H1 (cell line): Measurements from ENCODE around the gene FMNL2. TPM values are rescaled to one million over a fixed set of nuclear protein-coding genes. Genes with fewer than 3 reads are reported as not detected.

Source experiments
- CTCF ChIA-PET: fragments of 300-600 bp; sonication (Branson Sonifier 250); formaldehyde crosslinking; loops from one replicate; lab custom pipeline; 2021; ENCODE audit not compliant: partially characterized antibody; lab: Charles Lee
- POLR2A ChIA-PET: fragments of 300-600 bp; sonication (Branson Sonifier 250); formaldehyde crosslinking; loops from one replicate; lab custom pipeline; 2021; ENCODE audit warnings: inconsistent platforms; ENCODE audit not compliant: partially characterized antibody; lab: Charles Lee
- DNase-seq, 2 experiments: peaks; one replicate each; pipeline versions ENCODE4 v3.0.0 to v3.0.0-alpha.2; 2010 to 2022; ENCODE audit warnings: low spot score in 2 of 2, low read depth in 1 of 2, mixed read lengths in 1 of 2
- FAIRE-seq: peaks from 2 replicates; lab custom pipeline; 2011; peaks lifted over from hg19 to GRCh38; lab: Jason Lieb, UNC
- H2AFZ ChIP-seq: 2 replicates; pipeline ENCODE4 v1.8.1; 2012; ENCODE audit warnings: low read length, inconsistent platforms
- H2AK5ac ChIP-seq: 2 replicates; pipeline ENCODE4 v1.6.1; 2013; ENCODE audit warnings: low read depth, low read length
- H2BK120ac ChIP-seq: replicated peaks from 2 replicates; pipeline ENCODE3; 2013; ENCODE audit warnings: low read depth, low read length, inconsistent platforms
- H2BK12ac ChIP-seq: 2 replicates; pipeline ENCODE4 v1.6.1; 2013; ENCODE audit warnings: low read depth, low read length
- H2BK15ac ChIP-seq: 2 replicates; pipeline ENCODE4 v1.6.1; 2013; ENCODE audit warnings: low read length
- H2BK20ac ChIP-seq: 2 replicates; pipeline ENCODE4 v1.6.1; 2013; ENCODE audit warnings: low read length
- H2BK5ac ChIP-seq: 2 replicates; pipeline ENCODE4 v1.6.1; 2013; ENCODE audit warnings: low read depth, low read length
- H3K14ac ChIP-seq: 2 replicates; pipeline ENCODE4 v1.6.1; 2013; ENCODE audit warnings: inconsistent platforms; ENCODE audit not compliant: insufficient read length
- H3K18ac ChIP-seq: 2 replicates; pipeline ENCODE4 v1.6.1; 2013; ENCODE audit warnings: low read length; ENCODE audit errors: extremely low read depth
- H3K23ac ChIP-seq: 2 replicates; pipeline ENCODE4 v1.6.1; 2013; ENCODE audit warnings: inconsistent platforms; ENCODE audit not compliant: insufficient read length
- H3K23me2 ChIP-seq: 2 replicates; pipeline ENCODE4 v1.6.1; 2013; ENCODE audit warnings: low read depth, low read length
- H3K27ac ChIP-seq: 2 replicates; pipeline ENCODE4 v1.6.1; 2011; ENCODE audit warnings: low read depth, low read length, inconsistent platforms
- H3K27me3 ChIP-seq, 4 experiments: replicated peaks in 1 of 4; 1 replicate in 1 of 4; 2 replicates in 3 of 4; pipeline versions ENCODE4 v1.6.1 to v1.8.1; 2011 to 2013; ENCODE audit warnings: low read length in 3 of 4, mild to moderate bottlenecking in 3 of 4, inconsistent platforms in 2 of 4, mixed read lengths in 2 of 4, moderate library complexity in 1 of 4; ENCODE audit not compliant: control insufficient read depth in 3 of 4, insufficient read depth in 3 of 4; ENCODE audit errors: extremely low read depth in 1 of 4
- H3K36me3 ChIP-seq, 4 experiments: 2 replicates each; pipeline versions ENCODE4 v1.6.1 to v1.8.1; 2011 to 2013; ENCODE audit warnings: mild to moderate bottlenecking in 4 of 4, low read length in 3 of 4, moderate library complexity in 2 of 4, control low read depth in 1 of 4, inconsistent platforms in 1 of 4; ENCODE audit not compliant: insufficient read depth in 4 of 4, control insufficient read depth in 2 of 4
- H3K4ac ChIP-seq: replicated peaks from 2 replicates; pipeline ENCODE3; 2013; ENCODE audit warnings: low read length, low read depth, mixed read lengths, inconsistent platforms; ENCODE audit not compliant: insufficient read length
- H3K4me1 ChIP-seq, 4 experiments: replicated peaks in 1 of 4; 1 replicate in 1 of 4; 2 replicates in 3 of 4; pipeline versions ENCODE4 v1.6.1 to v1.8.1; 2011 to 2013; ENCODE audit warnings: low read length in 3 of 4, inconsistent platforms in 2 of 4, mixed read lengths in 1 of 4; ENCODE audit not compliant: insufficient read depth in 4 of 4, control insufficient read depth in 3 of 4
- H3K4me2 ChIP-seq, 2 experiments: 2 replicates each; pipeline versions ENCODE4 v1.6.1 to v1.8.1; 2011 to 2013; ENCODE audit warnings: low read depth in 2 of 2, low read length in 2 of 2, control low read depth in 1 of 2, inconsistent platforms in 1 of 2, mild to moderate bottlenecking in 1 of 2; ENCODE audit not compliant: insufficient read depth in 1 of 2
- H3K4me3 ChIP-seq, 4 experiments: fragments of 200-600, 300-600 bp in 1 of 4; sonication (generic), shearing (Covaris generic), sonication (Bioruptor Twin) in 1 of 4; 2 replicates each; pipeline versions ENCODE4 v1.5.1 to v1.8.1; 2011 to 2016; ENCODE audit warnings: low read length in 4 of 4, low read depth in 3 of 4, control low read depth in 2 of 4, inconsistent platforms in 2 of 4, mild to moderate bottlenecking in 2 of 4, mixed read lengths in 1 of 4, moderate library complexity in 1 of 4; ENCODE audit not compliant: insufficient read depth in 2 of 4; ENCODE audit errors: extremely low read depth in 1 of 4
- H3K56ac ChIP-seq: replicated peaks from 2 replicates; pipeline ENCODE3; 2013; ENCODE audit warnings: low read depth, mild to moderate bottlenecking, mixed read lengths, low read length, inconsistent platforms; ENCODE audit not compliant: insufficient read length
- H3K79me1 ChIP-seq: 2 replicates; pipeline ENCODE4 v1.6.1; 2013; ENCODE audit warnings: low read depth, low read length, control low read depth
- H3K79me2 ChIP-seq, 2 experiments: 2 replicates each; pipeline versions ENCODE4 v1.6.1 to v1.8.1; 2012 to 2013; ENCODE audit warnings: low read length in 2 of 2, mild to moderate bottlenecking in 2 of 2, inconsistent platforms in 1 of 2; ENCODE audit not compliant: insufficient read depth in 2 of 2, control insufficient read depth in 1 of 2
- H3K9ac ChIP-seq, 4 experiments: replicated peaks in 1 of 4; 1 replicate in 1 of 4; 2 replicates in 3 of 4; pipeline versions ENCODE4 v1.6.1 to v1.8.1; 2011 to 2013; ENCODE audit warnings: low read depth in 3 of 4, low read length in 3 of 4, control low read depth in 2 of 4, mild to moderate bottlenecking in 2 of 4, moderate library complexity in 2 of 4, inconsistent platforms in 1 of 4; ENCODE audit errors: extremely low read depth in 1 of 4
- H3K9me3 ChIP-seq, 2 experiments: 2 replicates each; pipeline versions ENCODE4 v1.6.1 to v1.8.1; 2012 to 2013; ENCODE audit warnings: mild to moderate bottlenecking in 2 of 2, moderate library complexity in 2 of 2, control low read depth in 1 of 2, inconsistent platforms in 1 of 2, low read depth in 1 of 2, low read length in 1 of 2, mixed read lengths in 1 of 2; ENCODE audit not compliant: insufficient read depth in 2 of 2
- H4K20me1 ChIP-seq, 2 experiments: replicated peaks in 1 of 2; 2 replicates each; pipeline versions ENCODE3 to v1.8.1; 2011 to 2013; ENCODE audit warnings: inconsistent platforms in 2 of 2, low read length in 2 of 2, mild to moderate bottlenecking in 1 of 2; ENCODE audit not compliant: insufficient read depth in 2 of 2, control insufficient read depth in 1 of 2
- H4K5ac ChIP-seq: 2 replicates; pipeline ENCODE4 v1.6.1; 2013; ENCODE audit warnings: low read length, low read depth, mixed read lengths, inconsistent platforms; ENCODE audit not compliant: insufficient read length
- H4K8ac ChIP-seq: 2 replicates; pipeline ENCODE4 v1.8.0; 2013; ENCODE audit warnings: mild to moderate bottlenecking, moderate library complexity, low read length, inconsistent platforms; ENCODE audit not compliant: insufficient read depth; ENCODE audit errors: extremely low read depth
- H4K91ac ChIP-seq: replicated peaks from 2 replicates; pipeline ENCODE3; 2013; ENCODE audit warnings: low read length, mixed read lengths, inconsistent platforms; ENCODE audit not compliant: insufficient read length
- JUN ChIP-seq: IDR thresholded peaks from 2 replicates; pipeline ENCODE4 v1.6.1; 2011; ENCODE audit warnings: low read depth, mild to moderate bottlenecking, improper control_type of control experiment, low read length
- NRF1 ChIP-seq: IDR thresholded peaks from 2 replicates; pipeline ENCODE4 v1.6.1; 2011; ENCODE audit warnings: mild to moderate bottlenecking, low read depth, low read length, improper control_type of control experiment
- RAD21 ChIP-seq, 2 experiments: IDR thresholded peaks in 1 of 2; conservative IDR thresholded peaks in 1 of 2; 2 replicates each; pipeline ENCODE4 v1.6.1; 2011; ENCODE audit warnings: low read depth in 2 of 2, low read length in 2 of 2, improper control_type of control experiment in 1 of 2, inconsistent platforms in 1 of 2, mild to moderate bottlenecking in 1 of 2, moderate library complexity in 1 of 2
- RXRA ChIP-seq: IDR thresholded peaks from 2 replicates; pipeline ENCODE4 v1.6.1; 2011; ENCODE audit warnings: low read depth, mild to moderate bottlenecking, low read length, moderate library complexity; ENCODE audit not compliant: insufficient read depth
- WGBS, 2 experiments: shearing (Covaris generic) in 1 of 2; methylation state at CpG; one replicate each; pipeline versions ENCODE4 v1.1.6 to v1.1.7; 2013 to 2015; ENCODE audit warnings: low lambda C conversion rate in 2 of 2, mixed read lengths in 2 of 2, inconsistent platforms in 1 of 2, low coverage in 1 of 2, missing lambda C conversion rate in 1 of 2; ENCODE audit not compliant: insufficient replicate concordance in 2 of 2, insufficient coverage in 1 of 2, insufficient read length in 1 of 2; ENCODE audit errors: extremely low coverage in 1 of 2, missing lambda C conversion rate in 1 of 2; 5-methylcytosine and 5-hydroxymethylcytosine counted together
- polyA plus RNA-seq, 7 experiments: library from polyadenylated mRNA; depleted of rRNA in 3 of 7; stranded (reverse) in 5 of 7; unstranded in 2 of 7; fragments of >200 nt in 5 of 7; fragments of 200-250 nt in 2 of 7; gene quantifications; 1 replicate in 5 of 7; 2 replicates in 1 of 7; 4 replicates in 1 of 7; pipeline versions ENCODE4 v1.2.1 to v1.2.3, GENCODE V29; 2011 to 2013; ENCODE audit warnings: missing spikeins in 2 of 7, mixed read lengths in 2 of 7
- total RNA-seq: library from RNA; stranded (reverse); fragmentation: NEBNext Ultra II Directional; extraction: Animal tissue kit (Norgen Biotek cat#: 25700); gene quantifications from 2 replicates; pipeline ENCODE4 v1.2.1, GENCODE V29; 2021
- TF ChIP-seq, protein P1 (sequence below), 3 experiments: IDR thresholded peaks; 1 replicate in 2 of 3; 2 replicates in 1 of 3; pipeline versions ENCODE4 v1.5.1 to v1.6.1; 2011; ENCODE audit warnings: low read length in 3 of 3, mild to moderate bottlenecking in 3 of 3, inconsistent platforms in 2 of 3, low read depth in 1 of 3, moderate library complexity in 1 of 3; ENCODE audit not compliant: insufficient read depth in 1 of 3; ENCODE audit errors: control extremely low read depth in 1 of 3

FMNL2 gene
- total and polyA plus RNA-seq, 2 of the 8 experiments (the other 6 are each of a cell fraction or from before 2014, with no cell fraction given): 15.5 to 45.1 TPM

DNA sequence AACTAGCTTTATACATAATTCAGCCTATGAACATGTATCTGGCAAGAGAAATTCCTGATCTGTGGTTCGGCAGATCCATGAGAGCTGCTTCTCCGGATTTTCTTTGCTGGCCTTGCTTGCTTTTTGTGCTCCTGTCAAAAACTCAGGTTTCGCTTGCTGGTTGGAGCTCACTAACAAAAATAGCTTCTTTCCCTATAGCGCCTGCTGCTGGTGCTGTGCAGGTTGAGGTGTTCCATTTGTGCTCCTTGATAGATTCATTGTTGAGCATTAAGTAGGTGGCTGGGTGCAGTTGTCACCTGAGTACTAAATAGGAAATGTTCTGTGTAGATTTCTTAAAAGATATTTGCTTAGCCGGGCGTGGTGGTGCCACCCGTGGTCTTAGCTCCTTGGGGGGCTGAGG is 234.2 kb downstream of the FMNL2 start:
- peaks cover 0 to 4% of the 10 kb centered on the region in 2 experiments; a peak in 1 of 4 replicates for H3K79me2 ChIP-seq
- H3K18ac ChIP-seq: no peak overlapping the region
- no peak overlapping the region for H3K27ac ChIP-seq
- H3K4me2 ChIP-seq: no peak overlapping the region
- H2BK120ac ChIP-seq: no peak overlapping the region
- H4K91ac ChIP-seq: no peak overlapping the region
- H4K5ac ChIP-seq: no peak overlapping the region
- H4K20me1 ChIP-seq: no peaks in the 10 kb centered on the region
- no peak for FAIRE-seq
- H2BK12ac ChIP-seq: no peak overlapping the region
- no peak overlapping the region for H2AFZ ChIP-seq
- no peak overlapping the region for H4K8ac ChIP-seq
- H3K9me3 ChIP-seq: no peaks in the 10 kb centered on the region
- peaks cover 0 to 3% (median 0%) of the 10 kb centered on the region in 4 experiments; a peak in 2 of 7 replicates for H3K4me1 ChIP-seq
- no peak overlapping the region for H3K23ac ChIP-seq
- no peak overlapping the region for H3K56ac ChIP-seq
- H3K4ac ChIP-seq: no peak overlapping the region
- no peaks in the 10 kb centered on the region for H3K27me3 ChIP-seq
- no peak overlapping the region for H3K4me3 ChIP-seq
- WGBS, 2 experiments: 97% methylated on average over 7 of the region's 7 CpGs; no CpG with 5 or more reads in 1 of the 2 experiments
- no peak overlapping the region for H3K9ac ChIP-seq
- H3K79me1 ChIP-seq: no peaks in the 10 kb centered on the region; the same call in 1 of the 2 replicates
- no peaks in the 10 kb centered on the region for H3K23me2 ChIP-seq
- H3K36me3 ChIP-seq: no peaks in the 10 kb centered on the region; a peak in 3 of 8 replicates
- ChIA-PET POLR2A (no interaction called here), CTCF (interaction anchor here (0.7 to 3.1 kb wide), 10 partner anchors 9 to 530 kb away, joined by 3 to 12 read pairs (median 3); no protein-coding TSS in a partner anchor)
- H2BK5ac ChIP-seq: no peak overlapping the region
- H2BK15ac ChIP-seq: no peak overlapping the region
- H2BK20ac ChIP-seq: no peak overlapping the region
- no peak overlapping the region for H2AK5ac ChIP-seq
- H3K14ac ChIP-seq: no peak overlapping the region
- DNase-seq: no peak
- TF ChIP-seq JUN: no peak
- TF ChIP-seq, protein P1, sequence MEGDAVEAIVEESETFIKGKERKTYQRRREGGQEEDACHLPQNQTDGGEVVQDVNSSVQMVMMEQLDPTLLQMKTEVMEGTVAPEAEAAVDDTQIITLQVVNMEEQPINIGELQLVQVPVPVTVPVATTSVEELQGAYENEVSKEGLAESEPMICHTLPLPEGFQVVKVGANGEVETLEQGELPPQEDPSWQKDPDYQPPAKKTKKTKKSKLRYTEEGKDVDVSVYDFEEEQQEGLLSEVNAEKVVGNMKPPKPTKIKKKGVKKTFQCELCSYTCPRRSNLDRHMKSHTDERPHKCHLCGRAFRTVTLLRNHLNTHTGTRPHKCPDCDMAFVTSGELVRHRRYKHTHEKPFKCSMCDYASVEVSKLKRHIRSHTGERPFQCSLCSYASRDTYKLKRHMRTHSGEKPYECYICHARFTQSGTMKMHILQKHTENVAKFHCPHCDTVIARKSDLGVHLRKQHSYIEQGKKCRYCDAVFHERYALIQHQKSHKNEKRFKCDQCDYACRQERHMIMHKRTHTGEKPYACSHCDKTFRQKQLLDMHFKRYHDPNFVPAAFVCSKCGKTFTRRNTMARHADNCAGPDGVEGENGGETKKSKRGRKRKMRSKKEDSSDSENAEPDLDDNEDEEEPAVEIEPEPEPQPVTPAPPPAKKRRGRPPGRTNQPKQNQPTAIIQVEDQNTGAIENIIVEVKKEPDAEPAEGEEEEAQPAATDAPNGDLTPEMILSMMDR (IDR thresholded peaks at IDR 0.05; ENCODE audit: control extremely low read depth in 1 of 3, insufficient read depth in 1 of 3, low read depth in 1 of 3, low read length in 3 of 3): peak in 2 of 3 experiments; percentile 30 to 39; a peak in 3 of 4 replicates
- no peak for TF ChIP-seq RXRA
- no peak for TF ChIP-seq NRF1
- peak; percentile 42 to 55; a peak in 3 of 4 replicates for TF ChIP-seq RAD21 (IDR thresholded peaks at IDR 0.05 in 1 of 2, conservative IDR thresholded peaks at IDR 0.05 in 1 of 2; ENCODE audit: low read depth in 2 of 2, low read length in 2 of 2)
